HCT116 (cell line): ENCODE data around the gene CD68. TPM values are rescaled to one million over a fixed set of nuclear protein-coding genes. Genes with fewer than 3 reads are reported as not detected.

Source experiments
- ATAC-seq: fragments of 200-7000 bp; cut with Tn5 transposase; 2 replicates; pipeline ENCODE4 v1.9.1; 2020; ENCODE audit warnings: mild to moderate bottlenecking, moderate library complexity
- BruUV-seq: library from RNA; stranded (reverse); fragments of 400-500 nt; replicated peaks from 2 replicates; lab custom pipeline; 2021; lab: Mats Ljungman, UMichigan
- CTCF ChIA-PET: fragments of 300-600 bp; sonication (Branson Sonifier 250); formaldehyde crosslinking; loops from one replicate; lab custom pipeline; 2021; ENCODE audit warnings: antibody characterized with exemption; lab: Charles Lee
- POLR2A ChIA-PET: fragments of 300-600, 350-600 bp; sonication (Branson Sonifier 250); formaldehyde crosslinking; loops from one replicate; lab custom pipeline; 2021; ENCODE audit warnings: antibody characterized with exemption; lab: Charles Lee
- RAD21 ChIA-PET, 2 experiments: fragments of 300-600 bp; sonication (Branson Sonifier 250); formaldehyde crosslinking; loops; one replicate each; lab custom pipeline; 2023; ENCODE audit warnings: low total read pairs in 2 of 2; ENCODE audit not compliant: uncharacterized antibody in 2 of 2, unreplicated experiment in 2 of 2, low non-redundant PET in 1 of 2; lab: Charles Lee
- DNase-seq: peaks from one replicate; pipeline ENCODE4 v3.0.0-alpha.2; 2010; ENCODE audit warnings: low read depth, low spot score
- H2AFZ ChIP-seq: fragments of 200-600 bp; shearing (Covaris generic), sonication (generic); 2 replicates; pipeline ENCODE4 v1.6.1; 2017; ENCODE audit warnings: low read depth, mixed run types, mixed read lengths, antibody characterized with exemption, low read length; ENCODE audit not compliant: poor library complexity, severe bottlenecking
- H3K27ac ChIP-seq: 2 replicates; pipeline ENCODE4 v1.5.1; 2012; ENCODE audit warnings: low read depth, low read length
- H3K27me3 ChIP-seq: fragments of 200-600 bp; sonication (generic); 2 replicates; pipeline ENCODE4 v1.6.1; 2016; ENCODE audit warnings: mixed run types, low read length, mixed read lengths; ENCODE audit not compliant: insufficient read depth
- H3K36me3 ChIP-seq, 2 experiments: fragments of 200-500 bp in 1 of 2; fragments of 200-600 bp in 1 of 2; sonication (Bioruptor generic) in 1 of 2; sonication (generic) in 1 of 2; 2 replicates each; pipeline versions ENCODE4 v1.5.1 to v1.6.1; 2014 to 2016; ENCODE audit warnings: low read length in 2 of 2, inconsistent platforms in 1 of 2, mixed read lengths in 1 of 2, mixed run types in 1 of 2; ENCODE audit not compliant: insufficient read depth in 2 of 2, control insufficient read depth in 1 of 2
- H3K4me1 ChIP-seq, 2 experiments: fragments of 200-600 bp in 1 of 2; sonication (generic) in 1 of 2; 2 replicates each; pipeline versions ENCODE4 v1.5.1 to v1.6.1; 2012 to 2017; ENCODE audit warnings: low read length in 2 of 2, inconsistent platforms in 1 of 2, mild to moderate bottlenecking in 1 of 2, mixed read lengths in 1 of 2, mixed run types in 1 of 2, moderate library complexity in 1 of 2; ENCODE audit not compliant: insufficient read depth in 2 of 2, control insufficient read depth in 1 of 2
- H3K4me2 ChIP-seq: fragments of 200-600 bp; sonication (generic); 2 replicates; pipeline ENCODE4 v1.6.1; 2017; ENCODE audit warnings: mixed run types, low read length, mixed read lengths
- H3K4me3 ChIP-seq, 2 experiments: fragments of 200-600 bp in 1 of 2; sonication (generic) in 1 of 2; replicated peaks in 1 of 2; 2 replicates each; pipeline ENCODE4 v1.5.1; 2011 to 2016; ENCODE audit warnings: low read length in 2 of 2, control low read depth in 1 of 2, low read depth in 1 of 2, mild to moderate bottlenecking in 1 of 2, mixed read lengths in 1 of 2, mixed run types in 1 of 2
- H3K79me2 ChIP-seq: fragments of 200-600 bp; sonication (generic); 2 replicates; pipeline ENCODE4 v1.6.1; 2017; ENCODE audit warnings: mild to moderate bottlenecking, mixed run types, low read length, moderate library complexity, mixed read lengths; ENCODE audit not compliant: insufficient read depth
- H3K9ac ChIP-seq: fragments of 200-600 bp; sonication (generic); 2 replicates; pipeline ENCODE4 v1.6.1; 2016; ENCODE audit warnings: low read length, mixed read lengths
- H3K9me2 ChIP-seq: fragments of 200-600 bp; sonication (generic), shearing (Covaris generic); 2 replicates; pipeline ENCODE4 v1.6.1; 2017; ENCODE audit warnings: mixed run types, mild to moderate bottlenecking, moderate library complexity; ENCODE audit not compliant: insufficient read depth
- H3K9me3 ChIP-seq, 2 experiments: fragments of 200-500 bp in 1 of 2; fragments of 200-600 bp in 1 of 2; sonication (Bioruptor generic) in 1 of 2; sonication (generic) in 1 of 2; 2 replicates each; pipeline ENCODE4 v1.6.1; 2014 to 2017; ENCODE audit warnings: low read length in 2 of 2, mixed read lengths in 2 of 2, inconsistent platforms in 1 of 2, low read depth in 1 of 2, mild to moderate bottlenecking in 1 of 2, mixed run types in 1 of 2, moderate library complexity in 1 of 2; ENCODE audit not compliant: control insufficient read depth in 1 of 2, insufficient read depth in 1 of 2
- H4K20me1 ChIP-seq: fragments of 200-600 bp; sonication (generic), shearing (Covaris generic); 2 replicates; pipeline ENCODE4 v1.6.1; 2017; ENCODE audit warnings: mixed run types, mild to moderate bottlenecking, moderate library complexity; ENCODE audit not compliant: insufficient read depth
- EGR1 ChIP-seq: IDR thresholded peaks from 2 replicates; pipeline ENCODE4 v1.6.1; 2012; ENCODE audit warnings: low read depth
- FOSL1 ChIP-seq: IDR thresholded peaks from 2 replicates; pipeline ENCODE4 v1.6.1; 2012; ENCODE audit warnings: low read depth
- POLR2A ChIP-seq: IDR thresholded peaks from 2 replicates; pipeline ENCODE4 v1.7.0; 2011; ENCODE audit warnings: borderline replicate concordance; ENCODE audit not compliant: insufficient read depth, insufficient read length; ENCODE audit errors: extremely low read depth
- POLR2AphosphoS5 ChIP-seq: IDR thresholded peaks from 2 replicates; pipeline ENCODE4 v1.6.1; 2011; ENCODE audit warnings: mild to moderate bottlenecking, low read depth, low read length, moderate library complexity
- RAD21 ChIP-seq: IDR thresholded peaks from 2 replicates; pipeline ENCODE4 v1.6.1; 2012; ENCODE audit warnings: low read depth, mild to moderate bottlenecking
- SP1 ChIP-seq: IDR thresholded peaks from 2 replicates; pipeline ENCODE4 v1.6.1; 2012; ENCODE audit warnings: low read depth
- TCF7L2 ChIP-seq: IDR thresholded peaks from 2 replicates; pipeline ENCODE4 v1.7.0; 2011; ENCODE audit warnings: borderline replicate concordance, inconsistent platforms; ENCODE audit not compliant: insufficient read depth, insufficient read length; ENCODE audit errors: extremely low read depth
- ZFX ChIP-seq: fragments of 450-650 bp; IDR thresholded peaks from 2 replicates; pipeline ENCODE4 v1.6.1; 2017
- ZNF274 ChIP-seq: fragments of 200-500 bp; sonication (Bioruptor generic); IDR thresholded peaks from 2 replicates; pipeline ENCODE4 v1.6.1; 2014; ENCODE audit warnings: mild to moderate bottlenecking, low read depth, low read length, inconsistent platforms
- intact Hi-C: fragments of 100-400 bp; cut with micrococcal nuclease; formaldehyde crosslinking; loops from 2 replicates; pipeline ENCODE4 v1.10.0; 2022
- total RNA-seq: library from RNA; stranded (reverse); gene quantifications from one replicate; pipeline ENCODE4 v1.2.1, GENCODE V29; 2021; ENCODE audit not compliant: unreplicated experiment
- TF ChIP-seq, protein P1 (sequence below): IDR thresholded peaks from 2 replicates; pipeline ENCODE4 v1.6.1; 2011; ENCODE audit warnings: mild to moderate bottlenecking, low read length, moderate library complexity; ENCODE audit not compliant: insufficient replicate concordance; ENCODE audit errors: extremely low read depth
- TF ChIP-seq, protein P2 (sequence below): IDR thresholded peaks from 2 replicates; pipeline ENCODE4 v1.6.1; 2012

The CD68 gene
- total RNA-seq, 1 experiment from 2014 or later: 7.0 TPM

DNA sequence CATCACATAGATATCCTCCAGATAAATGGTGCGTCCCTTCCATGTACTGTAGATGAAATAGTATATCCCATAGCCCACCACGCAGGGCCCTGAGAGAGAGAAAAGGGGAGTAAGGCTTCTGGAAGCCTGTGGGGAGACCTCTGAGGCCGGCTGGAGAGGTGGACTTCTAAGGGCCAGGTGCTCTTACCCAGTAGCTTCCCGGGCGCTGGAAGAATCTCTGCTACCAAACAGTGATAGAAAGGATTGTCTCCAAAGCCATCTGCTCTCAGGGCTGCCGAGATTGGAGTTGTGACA is 47.5 kb downstream of the CD68 start (continued):
- TF ChIP-seq, protein P1, sequence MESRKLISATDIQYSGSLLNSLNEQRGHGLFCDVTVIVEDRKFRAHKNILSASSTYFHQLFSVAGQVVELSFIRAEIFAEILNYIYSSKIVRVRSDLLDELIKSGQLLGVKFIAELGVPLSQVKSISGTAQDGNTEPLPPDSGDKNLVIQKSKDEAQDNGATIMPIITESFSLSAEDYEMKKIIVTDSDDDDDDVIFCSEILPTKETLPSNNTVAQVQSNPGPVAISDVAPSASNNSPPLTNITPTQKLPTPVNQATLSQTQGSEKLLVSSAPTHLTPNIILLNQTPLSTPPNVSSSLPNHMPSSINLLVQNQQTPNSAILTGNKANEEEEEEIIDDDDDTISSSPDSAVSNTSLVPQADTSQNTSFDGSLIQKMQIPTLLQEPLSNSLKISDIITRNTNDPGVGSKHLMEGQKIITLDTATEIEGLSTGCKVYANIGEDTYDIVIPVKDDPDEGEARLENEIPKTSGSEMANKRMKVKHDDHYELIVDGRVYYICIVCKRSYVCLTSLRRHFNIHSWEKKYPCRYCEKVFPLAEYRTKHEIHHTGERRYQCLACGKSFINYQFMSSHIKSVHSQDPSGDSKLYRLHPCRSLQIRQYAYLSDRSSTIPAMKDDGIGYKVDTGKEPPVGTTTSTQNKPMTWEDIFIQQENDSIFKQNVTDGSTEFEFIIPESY: no peak
- TF ChIP-seq RAD21: no peak
- TF ChIP-seq EGR1: no peak
- TF ChIP-seq, protein P2, sequence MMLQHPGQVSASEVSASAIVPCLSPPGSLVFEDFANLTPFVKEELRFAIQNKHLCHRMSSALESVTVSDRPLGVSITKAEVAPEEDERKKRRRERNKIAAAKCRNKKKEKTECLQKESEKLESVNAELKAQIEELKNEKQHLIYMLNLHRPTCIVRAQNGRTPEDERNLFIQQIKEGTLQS: no peak

DNA sequence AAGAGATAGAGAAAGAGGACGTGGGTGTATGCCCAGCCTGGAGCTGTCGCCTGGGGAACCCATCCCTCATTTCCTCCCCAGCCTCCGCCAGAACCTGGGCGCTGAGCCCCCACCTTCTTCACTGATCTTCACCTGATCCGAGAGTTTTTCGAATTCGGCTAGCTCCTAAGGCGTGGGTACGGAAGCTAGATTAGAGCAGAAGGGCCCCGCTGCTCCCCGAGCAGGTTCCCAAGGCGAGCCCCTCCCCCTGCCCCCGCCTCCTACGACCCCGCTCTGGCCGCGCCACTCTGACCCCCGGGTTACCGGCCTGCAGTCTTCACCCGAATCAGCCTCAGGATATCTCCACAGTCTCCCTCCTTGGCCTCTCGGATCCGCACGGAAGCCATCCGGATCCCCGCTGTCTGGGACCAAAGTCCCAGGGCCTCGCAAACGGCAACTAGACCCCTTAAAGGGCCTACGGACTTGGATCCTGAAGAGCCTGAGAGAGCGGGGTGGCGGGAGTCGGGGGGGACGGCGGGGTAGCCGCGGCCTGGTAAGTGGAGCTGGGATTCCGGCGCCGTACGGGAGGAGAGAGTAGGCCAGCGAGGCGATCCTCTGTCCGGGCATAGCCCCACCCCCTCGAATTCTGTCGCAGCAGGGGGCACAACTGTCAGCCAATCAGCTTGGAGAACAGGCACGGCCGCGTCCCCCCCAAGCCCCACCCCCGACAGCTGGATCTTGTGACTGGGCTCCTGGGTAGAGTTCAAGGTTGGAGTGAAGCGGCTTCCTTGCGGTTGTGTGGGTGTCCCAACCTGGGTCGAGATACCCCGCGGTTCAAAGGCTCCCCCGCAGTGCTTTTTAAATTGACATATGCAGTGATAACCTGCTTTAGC is 48.0 kb downstream of the CD68 start, which contains the start of gene SAT2:
Gene SAT2, minus strand, starts transcription at position 572 of the 872 bp plus-strand sequence. Its CDS starts 186 bp downstream, at position 386.
- POLR2A ChIA-PET: interaction anchor here (0.5 to 2.2 kb wide), 12 partner anchors 9 to 325 kb away, joined by 3 to 24 read pairs (median 3); partner anchors contain the start of genes CD68, FXR2, MPDU1 and POLR2A
- Histone ChIP-seq H3K27me3 (no peaks in the 10 kb centered on the region), H3K79me2 (peaks cover 5% of the 10 kb centered on the region; the same call in 1 of the 2 replicates)
- TF ChIP-seq FOSL1: no peak
- TF ChIP-seq ZNF274: no peak
- peak; percentile 83; the same call in 1 of the 2 replicates for TF ChIP-seq ZFX
- TF ChIP-seq TCF7L2: no peak
- TF ChIP-seq POLR2A: peak; percentile 34
- TF ChIP-seq EGR1: peak; percentile 52
- TF ChIP-seq POLR2AphosphoS5: peak; percentile 90
- TF ChIP-seq SP1: 0 out of 2 replicates have a peak, but pooled peaks have one; percentile 16
- TF ChIP-seq, all 23 proteins: peak for 5
- Histone ChIP-seq H3K4me1 (peaks cover 4 to 17% of the 10 kb centered on the region in 2 experiments), H4K20me1 (no peaks in the 10 kb centered on the region), H3K27ac (peak within 1 kb of the TSS; percentile 66), H3K36me3 (no peaks in the 10 kb centered on the region), H3K9ac (peak within 1 kb of the TSS; percentile 93), H3K4me2 (peak within 1 kb of the TSS; percentile 80), H3K9me2 (no peaks in the 10 kb centered on the region), H3K9me3 (no peaks in the 10 kb centered on the region), H2AFZ (no peak within 1 kb of the TSS), H3K4me3 (peak within 1 kb of the TSS; percentile 85)
- no TSS peak for BruUV-seq
- peak; percentile 84 for DNase-seq
- ChIA-PET RAD21 (no interaction called here), CTCF (interaction anchor here (0.9 to 2.5 kb wide), 5 partner anchors 11 to 116 kb away, joined by 3 to 15 read pairs (median 4); partner anchors contain the start of genes FXR2, TP53 and WRAP53)
- ATAC-seq: peak; percentile 90
- intact Hi-C loops: no loop called here
